Subcutaneous adipose tissue (tissue), 4 donors: ENCODE data around the gene RPL5. TPM values are rescaled to one million over a fixed set of nuclear protein-coding genes. Genes with fewer than 3 reads are reported as not detected.

Experiments used
- CTCF ChIP-seq: fragments of 450-650 bp; IDR thresholded peaks from one replicate; pipeline ENCODE4 v1.5.1; 2016; ENCODE audit warnings: low read depth, mild to moderate bottlenecking, control low read depth, antibody characterized with exemption, moderate library complexity
- total RNA-seq, 4 donors: library from RNA; depleted of rRNA; stranded (reverse); fragments of >200 nt; gene quantifications; one replicate each; pipeline ENCODE4 v1.1.0, GENCODE V29; 2016

RPL5 gene
- total RNA-seq, 4 donors from 2014 or later, result 1,499 to 1,754 (median 1,678) TPM

GRCh38 chr1:92805216-92805615, 26.6 kb upstream of the RPL5 start:
- no peak for TF ChIP-seq CTCF

GRCh38 chr1:92808381-92808780, 23.5 kb upstream of the RPL5 start:
- no peak for TF ChIP-seq CTCF

- no peak for TF ChIP-seq CTCF
These were observed 15.1 kb upstream of the RPL5 start for GRCh38 chr1:92816732-92817131.

GRCh38 chr1:92817137-92817697, 14.6 kb upstream of the RPL5 start:
- TF ChIP-seq CTCF, result no peak

GRCh38 chr1:92817986-92818764, 13.7 kb upstream of the RPL5 start:
- no peak for TF ChIP-seq CTCF

GRCh38 chr1:92820024-92820423, 11.8 kb upstream of the RPL5 start:
- TF ChIP-seq CTCF, result no peak

GRCh38 chr1:92820551-92820950, 11.3 kb upstream of the RPL5 start:
- no peak for TF ChIP-seq CTCF
